Measurements from ENCODE around the gene TMEFF2.

DNA sequence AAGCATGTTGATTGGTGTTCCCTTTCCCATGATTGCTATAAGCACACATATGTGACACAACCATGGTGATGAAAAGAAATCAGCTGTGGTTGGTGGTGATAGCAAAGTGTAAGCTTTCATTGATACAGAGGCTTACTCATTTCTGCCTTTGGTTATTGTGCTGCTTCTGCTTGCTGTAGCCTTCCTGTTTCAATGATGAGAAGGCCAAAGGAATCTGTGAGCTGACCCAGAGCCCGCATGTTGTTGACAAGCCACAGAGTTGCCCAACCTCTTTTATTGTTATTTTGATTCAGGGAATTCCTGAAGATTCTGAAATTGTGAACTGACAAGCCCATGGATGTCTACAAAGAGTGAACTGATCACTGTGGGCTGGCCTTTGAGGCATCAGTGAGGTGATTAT is 164.4 kb downstream of the TMEFF2 start:
- TF ChIP-seq CTCF (IDR thresholded peaks at IDR 0.05 in 8 of 11, conservative IDR thresholded peaks at IDR 0.05 in 3 of 11): no peak
- no peak for TF ChIP-seq POLR2A (IDR thresholded peaks at IDR 0.05)

Data from spleen (tissue), 7 donors.